NCI-H446 treated with DMSO at 0.1 percent for 48 hours (cell line): ENCODE results near the gene KAT2A.

Experiments
- DNase-seq: peaks from one replicate; lab custom pipeline; 2025; lab: John Stamatoyannopoulos, UW

Gene KAT2A

DNA sequence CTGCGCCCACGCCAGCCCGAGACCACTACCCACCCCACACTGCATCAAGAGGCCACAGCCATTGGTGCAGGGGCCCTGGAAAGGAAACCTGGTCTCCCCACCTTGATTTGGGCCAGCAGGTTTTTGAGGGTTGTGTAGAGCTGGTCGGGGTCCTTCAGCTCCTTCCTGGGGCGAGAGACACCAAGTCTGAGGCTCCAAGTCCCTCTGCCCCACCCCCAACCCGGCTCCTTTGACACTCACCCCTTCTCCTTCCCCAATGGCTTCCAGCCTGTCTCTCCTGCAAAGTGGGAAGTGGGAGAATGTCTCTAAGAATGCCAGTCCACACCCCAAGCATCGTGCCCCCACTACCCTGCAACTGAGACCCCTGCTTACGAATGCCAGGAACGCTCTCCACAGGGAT is 7.0 kb downstream of the KAT2A start:
- DNase-seq: no peak

- no peak for DNase-seq
Measured at GRCh38 chr17:42113293-42114069, 7.7 kb downstream of the KAT2A start.

DNA sequence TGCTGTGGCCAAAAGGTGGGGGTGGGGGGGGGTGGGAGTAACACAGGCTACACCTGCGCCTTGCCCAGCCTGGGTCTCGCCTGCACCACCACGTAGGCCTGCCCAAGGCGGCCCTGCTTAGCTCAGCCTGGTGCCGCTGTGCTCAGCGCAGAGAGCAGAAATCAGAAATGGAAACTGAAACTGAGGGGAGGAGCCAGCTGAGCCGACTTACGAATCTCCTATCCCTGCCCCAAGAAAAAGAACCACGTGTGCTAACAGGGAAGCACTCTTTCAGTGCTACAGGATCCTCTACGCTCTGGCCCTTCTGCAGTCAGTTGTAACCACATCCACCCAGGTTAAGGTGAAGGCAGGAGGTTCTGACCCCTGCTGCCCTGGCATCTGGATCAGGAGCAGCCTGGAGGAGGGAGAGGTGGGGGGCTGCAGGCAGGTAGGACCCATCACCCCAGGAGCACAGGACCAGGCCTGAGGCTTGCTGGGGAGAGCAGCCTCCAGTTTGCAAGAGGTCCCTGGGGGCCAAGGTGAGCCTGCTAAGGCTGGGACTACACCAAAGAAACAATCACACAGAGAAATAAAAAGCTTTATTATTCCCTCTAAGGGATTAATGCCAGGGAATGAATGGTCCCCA is 8.5 kb downstream of the KAT2A start, which contains the start of gene DHX58:
Gene DHX58 (minus strand): TSS at position 163 of the 625 bp plus-strand sequence. CDS start 822 bp downstream, outside the sequence.
- DNase-seq: no peak

GRCh38 chr17:42111871-42112551 is 9.2 kb downstream of the KAT2A start:
- DNase-seq: no peak

- DNase-seq: no peak
Measured at GRCh38 chr17:42111265-42111636, 9.9 kb downstream of the KAT2A start.

GRCh38 chr17:42110301-42111264 is 10.6 kb downstream of the KAT2A start:
- no peak for DNase-seq

DNA sequence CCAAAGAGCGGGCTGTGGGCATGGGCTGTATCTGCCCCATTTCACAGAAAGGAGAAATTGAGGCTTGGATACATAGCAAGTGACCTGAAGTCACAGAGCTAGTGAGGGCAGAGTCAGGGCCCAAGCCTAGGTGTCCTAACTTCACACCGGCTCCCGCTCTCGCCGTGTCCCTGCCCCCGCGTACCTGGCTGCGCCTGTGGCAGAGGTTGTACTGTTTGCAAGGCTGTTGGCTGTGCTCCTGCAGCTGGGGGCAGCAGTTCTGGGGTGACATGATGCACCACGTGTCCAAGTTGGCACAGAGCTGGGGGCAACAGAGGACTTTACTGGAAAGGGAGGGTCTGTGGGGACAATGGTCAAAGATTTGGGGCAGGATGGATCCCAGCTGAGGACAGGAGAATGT is 12.1 kb downstream of the KAT2A start:
- DNase-seq: no peak

- DNase-seq: no peak
Measured at GRCh38 chr17:42107597-42108576, 13.3 kb downstream of the KAT2A start.

DNA sequence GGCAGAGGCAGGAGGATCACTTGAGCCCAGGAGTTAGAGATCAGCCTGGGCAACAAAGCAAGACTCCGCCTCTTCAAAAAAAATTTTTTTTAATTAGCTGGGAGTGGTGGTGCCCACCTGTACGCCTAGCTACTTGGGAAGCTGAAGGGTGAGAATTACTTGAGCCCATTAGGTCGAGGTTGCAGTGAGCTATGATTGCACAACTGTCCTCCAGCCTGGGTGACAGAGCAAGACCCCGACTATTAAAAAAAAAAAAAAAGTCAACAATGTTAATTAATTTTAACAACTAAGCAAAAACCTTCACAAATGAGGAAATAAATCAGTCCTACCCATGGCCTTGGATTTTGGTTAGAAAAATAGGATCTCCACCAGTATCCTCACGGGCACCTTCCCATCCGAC is 14.0 kb downstream of the KAT2A start:
- DNase-seq: no peak

DNA sequence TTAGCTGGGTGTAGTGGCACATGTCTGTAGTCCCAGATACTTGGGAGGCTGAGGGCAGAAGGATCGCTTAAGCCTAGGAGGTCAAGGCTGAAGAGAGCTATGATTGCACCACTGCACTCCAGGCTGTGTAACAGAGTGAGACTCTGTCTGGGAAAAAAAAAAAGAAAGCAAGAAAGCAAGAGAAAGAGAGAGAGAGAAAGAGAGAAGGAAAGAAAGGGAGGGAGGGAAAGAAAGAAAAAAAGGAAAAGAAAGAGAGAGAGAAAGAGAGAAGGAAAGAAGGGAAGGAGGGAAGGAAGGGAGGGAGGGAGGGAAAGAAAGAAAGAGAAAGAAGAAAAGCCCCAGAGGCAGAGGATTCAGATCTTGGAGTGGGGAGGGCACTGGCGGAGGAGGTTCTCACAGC is 15.2 kb downstream of the KAT2A start:
- no peak for DNase-seq

DNA sequence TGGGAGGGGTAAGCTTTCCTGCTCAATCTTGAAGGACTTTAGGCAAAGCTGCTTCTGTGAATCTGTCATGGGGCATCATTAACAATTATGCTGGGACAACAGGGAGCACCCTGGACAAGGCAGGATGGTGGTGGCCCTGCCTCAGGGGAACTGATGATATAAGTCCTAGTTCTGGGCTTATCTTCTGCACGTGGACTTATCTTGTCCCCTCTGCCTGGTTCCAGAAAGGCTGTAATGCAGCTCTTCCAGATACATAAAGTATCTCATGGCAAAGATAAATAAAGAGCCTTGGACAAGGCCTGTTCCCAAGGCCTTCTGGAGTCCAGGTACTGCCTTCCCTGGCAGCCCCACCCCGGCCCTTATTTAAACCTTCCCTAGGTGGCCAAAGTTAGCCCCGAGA is 16.9 kb downstream of the KAT2A start:
- no peak for DNase-seq

GRCh38 chr17:42103221-42103954 is 17.8 kb downstream of the KAT2A start:
- no peak for DNase-seq

DNA sequence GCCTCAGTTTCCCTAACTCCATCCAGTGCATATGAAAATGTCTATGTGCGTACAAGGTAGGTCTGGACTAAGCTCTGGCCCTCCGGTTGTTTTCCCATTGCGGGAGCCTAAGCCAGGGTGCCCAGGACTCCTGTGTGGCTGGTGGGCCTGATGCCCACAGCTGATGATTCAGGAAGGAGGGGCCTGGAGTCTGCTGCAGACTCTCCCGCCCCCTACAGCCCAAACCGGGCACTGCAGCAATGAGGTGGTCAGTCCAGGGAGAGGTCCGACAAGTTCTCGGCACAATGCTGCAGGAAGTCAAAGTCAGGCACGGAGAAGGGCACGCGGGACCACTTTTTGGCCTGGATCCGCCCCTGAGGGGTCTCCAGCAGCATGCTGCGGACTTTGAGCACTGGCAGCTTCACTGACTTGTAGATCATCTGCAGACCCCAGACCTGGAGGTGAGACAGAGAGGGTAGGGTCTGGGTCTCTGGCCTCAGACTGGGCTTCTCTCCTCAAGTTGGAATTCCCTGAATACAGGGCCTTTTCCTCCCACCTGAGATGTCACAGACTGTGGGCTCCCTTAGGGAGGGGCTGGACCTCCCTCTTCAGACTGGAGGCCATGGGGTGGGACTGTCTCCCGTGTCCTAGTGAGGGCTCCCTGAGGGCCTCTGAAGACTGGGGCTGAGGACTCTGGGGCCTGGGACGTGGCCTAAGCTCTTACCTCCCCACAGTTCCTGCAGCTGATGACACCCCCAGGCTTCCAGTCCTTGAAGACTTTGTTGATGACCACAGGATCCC is 19.5 kb downstream of the KAT2A start:
- DNase-seq: no peak

DNA sequence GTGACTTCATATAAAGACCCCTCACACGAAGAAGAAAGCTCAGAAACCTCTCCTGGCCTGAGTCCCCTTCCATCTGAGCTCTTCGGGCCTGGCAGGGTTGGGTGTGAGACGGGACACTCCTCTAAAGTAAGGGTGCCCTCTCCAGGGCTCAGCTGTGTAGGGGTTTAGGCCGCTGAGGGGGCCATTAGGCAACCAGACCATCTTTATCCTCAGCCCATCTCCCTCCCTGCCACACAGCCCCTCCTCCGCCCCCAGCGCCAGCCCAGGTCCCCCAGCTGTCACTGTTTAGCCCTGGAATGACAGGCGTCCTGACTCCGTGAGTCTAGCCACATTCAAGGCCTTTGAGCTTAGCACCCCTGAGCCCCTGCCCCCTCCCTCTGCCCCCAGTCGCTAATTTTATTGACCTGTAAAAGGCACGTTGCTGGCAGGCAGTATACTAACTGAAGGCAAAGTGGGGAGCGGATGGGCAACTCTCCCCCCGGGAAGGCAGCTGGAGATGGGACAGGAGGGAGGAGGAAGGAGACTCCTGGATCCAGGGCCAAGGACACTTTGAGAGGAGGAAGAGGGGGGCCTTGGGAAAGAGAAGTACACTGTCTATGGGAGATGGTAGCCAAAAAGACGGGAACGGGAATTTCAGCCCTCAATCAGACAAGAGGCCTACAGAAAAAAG is 22.3 kb downstream of the KAT2A start:
- DNase-seq: no peak

- DNase-seq: no peak
Measured at GRCh38 chr17:42097691-42098631, 23.2 kb downstream of the KAT2A start, which contains the start of gene ZNF385C. TSS of gene ZNF385C (minus strand) at chr17:42098473. CDS start at chr17:42063056, 35,417 bp downstream.

GRCh38 chr17:42096360-42097111 is 24.6 kb downstream of the KAT2A start:
- no peak for DNase-seq
